Activated CD4-positive, CD25-positive, alpha-beta regulatory T cell (primary cell): ENCODE measurements around the gene KCNJ5.

Experiments
- DNase-seq, 4 experiments: peaks; one replicate each; lab custom pipeline; 2025; lab: John Stamatoyannopoulos, UW

The KCNJ5 gene

GRCh38 chr11:128933481-128934178 lies 42.5 kb downstream of the KCNJ5 start:
- DNase-seq: no peak

- no peak for DNase-seq
Measured at GRCh38 chr11:128934351-128934750, 43.2 kb downstream of the KCNJ5 start.

GRCh38 chr11:128934926-128935325 lies 43.8 kb downstream of the KCNJ5 start:
- DNase-seq: no peak

GRCh38 chr11:128936606-128937251 lies 45.6 kb downstream of the KCNJ5 start:
- DNase-seq: no peak

GRCh38 chr11:128937480-128937879 lies 46.3 kb downstream of the KCNJ5 start:
- DNase-seq: no peak

- DNase-seq: no peak
Measured at GRCh38 chr11:128938156-128938885, 47.2 kb downstream of the KCNJ5 start.

GRCh38 chr11:128939591-128939990 lies 48.4 kb downstream of the KCNJ5 start:
- no peak for DNase-seq

GRCh38 chr11:128940156-128940555 lies 49.0 kb downstream of the KCNJ5 start:
- DNase-seq: no peak

- no peak for DNase-seq
Measured at GRCh38 chr11:128940603-128941002, 49.4 kb downstream of the KCNJ5 start.

- no peak for DNase-seq
Measured at GRCh38 chr11:128941110-128941509, 50.0 kb downstream of the KCNJ5 start.

GRCh38 chr11:128941573-128942271 lies 50.6 kb downstream of the KCNJ5 start:
- no peak for DNase-seq

- DNase-seq: no peak
Measured at GRCh38 chr11:128942272-128942612, 51.1 kb downstream of the KCNJ5 start.

GRCh38 chr11:128942817-128943427 lies 51.8 kb downstream of the KCNJ5 start, which contains the start of gene TP53AIP1:
TSS of gene TP53AIP1 (minus strand) at chr11:128942871. CDS start at chr11:128937818, 5,053 bp downstream.
- no peak for DNase-seq

- no peak for DNase-seq
Measured at GRCh38 chr11:128943428-128943976, 52.3 kb downstream of the KCNJ5 start.

GRCh38 chr11:128946648-128947047 lies 55.5 kb downstream of the KCNJ5 start:
- DNase-seq: no peak

- no peak for DNase-seq
Measured at GRCh38 chr11:128947773-128948172, 56.6 kb downstream of the KCNJ5 start.

GRCh38 chr11:128948583-128948982 lies 57.4 kb downstream of the KCNJ5 start:
- no peak for DNase-seq

GRCh38 chr11:128949791-128950454 lies 58.8 kb downstream of the KCNJ5 start:
- DNase-seq: no peak

- DNase-seq: no peak
Measured at GRCh38 chr11:128953151-128953550, 62.0 kb downstream of the KCNJ5 start.

- no peak for DNase-seq
Measured at GRCh38 chr11:128955636-128956035, 64.5 kb downstream of the KCNJ5 start.
